Measurements from ENCODE around the gene TTI1. TPM values are rescaled to one million over a fixed set of nuclear protein-coding genes. Genes with fewer than 3 reads are reported as not detected.
A peak's percentile ranks its signal among the peaks of the same experiment; 100 is the strongest.

TTI1 gene
- total RNA-seq, 1 experiment from 2014 or later: 37.4 TPM

GRCh38 chr20:37955511-37955910 lies 77.7 kb downstream of the TTI1 start:
- no peak overlapping the region for H3K23ac ChIP-seq (ENCODE audit: insufficient read length, low read depth, low read length)
- H3K79me1 ChIP-seq (ENCODE audit: insufficient read depth, low read depth, low read length, poor library complexity, severe bottlenecking): no peaks in the 10 kb centered on the region
- H4K8ac ChIP-seq (replicated peaks; ENCODE audit: insufficient read length, low read depth, low read length): no peak overlapping the region
- H3K79me2 ChIP-seq (ENCODE audit: insufficient read depth, low read length): no peaks in the 10 kb centered on the region
- no CpG with 5 or more reads among the region's 7 CpGs for WGBS (ENCODE audit: extremely low coverage, insufficient read length, low lambda C conversion rate)
- no peak overlapping the region for H2AFZ ChIP-seq (ENCODE audit: low read length)
- Mint-ChIP-seq H3K27me3 (ENCODE audit: low read depth) (peaks cover 7% of the 10 kb centered on the region), H3K4me3 (no peak overlapping the region), H3K4me1 (peaks cover 2 to 9% of the 10 kb centered on the region in 2 experiments; a peak in 2 of 4 replicates), H3K27ac (no peak overlapping the region), H3K36me3 (ENCODE audit: insufficient read depth in 1 of 3, low read depth in 3 of 3) (no peaks in the 10 kb centered on the region), H3K9me3 (no peaks in the 10 kb centered on the region)
- H2BK20ac ChIP-seq (ENCODE audit: low read depth, low read length, poor library complexity, severe bottlenecking): no peak overlapping the region
- no peak overlapping the region for H3T11ph ChIP-seq (ENCODE audit: low read length)
- no peaks in the 10 kb centered on the region for H3K9me3 ChIP-seq (ENCODE audit: control insufficient read depth, low read depth, low read length)
- H3K14ac ChIP-seq (ENCODE audit: insufficient read depth, low read length): no peak overlapping the region
- no peaks in the 10 kb centered on the region for H3K23me2 ChIP-seq (ENCODE audit: insufficient read length, low read depth, low read length, poor library complexity, severe bottlenecking)
- H3K4ac ChIP-seq (ENCODE audit: low read depth, low read length): no peak overlapping the region
- no peak overlapping the region for H2BK120ac ChIP-seq (ENCODE audit: low read depth, low read length, poor library complexity, severe bottlenecking)
- TF ChIP-seq CTCF (conservative IDR thresholded peaks at IDR 0.05): no peak
- DNase-seq: peak; percentile 9
- H4K5ac ChIP-seq (ENCODE audit: insufficient read length, low read depth, low read length): no peak overlapping the region
- no peak overlapping the region for H4K91ac ChIP-seq (ENCODE audit: insufficient read length, low read depth, low read length)
- no peak overlapping the region for H3K9ac ChIP-seq (ENCODE audit: extremely low read depth, insufficient read length, low read length)
- H3K4me2 ChIP-seq (ENCODE audit: insufficient read depth, insufficient read length, low read length): no peak overlapping the region
- H2AK5ac ChIP-seq (ENCODE audit: insufficient read length, low read length): no peak overlapping the region
- H2BK15ac ChIP-seq (ENCODE audit: low read depth, low read length): no peak overlapping the region
- no peak overlapping the region for H3K18ac ChIP-seq (ENCODE audit: insufficient read length, low read depth, low read length)
- no peaks in the 10 kb centered on the region for H3K4me1 ChIP-seq (ENCODE audit: insufficient read depth, low read length)
- no peaks in the 10 kb centered on the region for H3K27me3 ChIP-seq (ENCODE audit: insufficient read depth, low read length)
- H3K56ac ChIP-seq (ENCODE audit: insufficient read length, low read depth, low read length): no peak overlapping the region
- no peak overlapping the region for H2BK5ac ChIP-seq (ENCODE audit: insufficient read length, low read length)
- no peak overlapping the region for H2BK12ac ChIP-seq (ENCODE audit: insufficient read length, low read depth, low read length)
- H4K20me1 ChIP-seq (ENCODE audit: control insufficient read depth, insufficient read depth, insufficient read length): no peaks in the 10 kb centered on the region
- no peak overlapping the region for H3K27ac ChIP-seq (ENCODE audit: insufficient read length, low read depth, low read length)

Measured in H9 (cell line).